Measurements from ENCODE around the gene CNIH3.

The CNIH3 gene

DNA sequence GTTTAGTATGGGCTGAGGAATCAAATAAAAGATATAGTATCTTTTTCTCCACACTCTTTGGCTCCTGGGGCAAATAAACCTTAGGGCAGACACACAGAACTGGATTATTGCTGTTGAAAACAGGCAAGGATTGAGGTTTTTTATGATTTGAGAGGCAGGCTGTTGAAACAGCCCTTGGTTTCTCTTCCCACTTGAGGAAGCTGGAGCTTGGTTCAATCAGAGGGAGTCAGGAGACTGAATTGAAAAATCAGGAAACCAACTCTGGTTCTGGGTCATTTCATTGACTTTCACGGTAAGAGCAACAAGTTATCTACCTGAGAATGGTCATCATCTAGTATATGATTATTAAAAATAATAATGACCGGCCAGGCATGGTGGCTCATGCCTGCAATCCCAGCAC, 108.4 kb downstream of the CNIH3 start:
- Mint-ChIP-seq H3K4me3 (no peak overlapping the region), H3K4me1 (ENCODE audit: low read depth) (no peaks in the 10 kb centered on the region), H3K9me3 (ENCODE audit: low read depth) (no peaks in the 10 kb centered on the region), H3K27me3 (peaks cover 5% of the 10 kb centered on the region), H3K27ac (no peak overlapping the region), H3K36me3 (no peaks in the 10 kb centered on the region)

DNA sequence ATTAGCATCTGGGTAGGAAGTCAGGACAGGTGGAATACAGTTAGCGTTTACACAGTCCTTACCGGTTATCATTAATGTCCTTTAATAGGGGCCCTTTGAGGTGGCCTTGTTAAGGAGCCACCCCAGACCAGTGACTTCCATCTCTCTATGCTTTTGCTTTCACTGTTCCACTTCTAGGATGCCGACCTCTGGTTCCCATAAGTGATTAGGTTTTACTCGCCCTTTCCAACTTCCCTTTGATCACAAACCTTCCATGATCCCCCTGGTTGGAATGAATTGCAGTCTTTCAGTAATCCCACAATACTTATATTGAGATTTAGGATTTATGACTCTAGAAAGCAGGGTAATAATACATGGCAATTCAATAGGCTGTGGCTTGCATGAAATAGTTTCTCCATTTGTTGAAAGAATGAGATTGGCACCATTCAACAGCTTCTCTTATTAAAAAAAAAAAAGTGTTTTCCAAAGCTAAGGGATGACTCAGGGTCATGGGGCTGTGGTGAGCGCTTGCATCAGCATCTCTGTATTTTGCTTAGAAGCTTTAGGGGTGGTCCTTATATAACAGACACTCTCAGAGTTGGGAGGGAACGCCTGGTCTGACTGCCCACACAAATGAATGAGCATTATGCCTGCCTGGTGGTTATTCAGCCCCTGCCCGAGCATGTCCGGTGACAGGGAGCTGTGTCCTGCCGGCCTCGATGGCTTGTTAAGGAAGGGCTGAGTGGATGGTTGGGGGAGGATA, 110.5 kb downstream of the CNIH3 start:
- Mint-ChIP-seq H3K4me1 (ENCODE audit: low read depth) (no peaks in the 10 kb centered on the region), H3K4me3 (no peak overlapping the region), H3K27me3 (no peaks in the 10 kb centered on the region), H3K9me3 (ENCODE audit: low read depth) (no peaks in the 10 kb centered on the region), H3K27ac (no peak overlapping the region), H3K36me3 (no peaks in the 10 kb centered on the region)

DNA sequence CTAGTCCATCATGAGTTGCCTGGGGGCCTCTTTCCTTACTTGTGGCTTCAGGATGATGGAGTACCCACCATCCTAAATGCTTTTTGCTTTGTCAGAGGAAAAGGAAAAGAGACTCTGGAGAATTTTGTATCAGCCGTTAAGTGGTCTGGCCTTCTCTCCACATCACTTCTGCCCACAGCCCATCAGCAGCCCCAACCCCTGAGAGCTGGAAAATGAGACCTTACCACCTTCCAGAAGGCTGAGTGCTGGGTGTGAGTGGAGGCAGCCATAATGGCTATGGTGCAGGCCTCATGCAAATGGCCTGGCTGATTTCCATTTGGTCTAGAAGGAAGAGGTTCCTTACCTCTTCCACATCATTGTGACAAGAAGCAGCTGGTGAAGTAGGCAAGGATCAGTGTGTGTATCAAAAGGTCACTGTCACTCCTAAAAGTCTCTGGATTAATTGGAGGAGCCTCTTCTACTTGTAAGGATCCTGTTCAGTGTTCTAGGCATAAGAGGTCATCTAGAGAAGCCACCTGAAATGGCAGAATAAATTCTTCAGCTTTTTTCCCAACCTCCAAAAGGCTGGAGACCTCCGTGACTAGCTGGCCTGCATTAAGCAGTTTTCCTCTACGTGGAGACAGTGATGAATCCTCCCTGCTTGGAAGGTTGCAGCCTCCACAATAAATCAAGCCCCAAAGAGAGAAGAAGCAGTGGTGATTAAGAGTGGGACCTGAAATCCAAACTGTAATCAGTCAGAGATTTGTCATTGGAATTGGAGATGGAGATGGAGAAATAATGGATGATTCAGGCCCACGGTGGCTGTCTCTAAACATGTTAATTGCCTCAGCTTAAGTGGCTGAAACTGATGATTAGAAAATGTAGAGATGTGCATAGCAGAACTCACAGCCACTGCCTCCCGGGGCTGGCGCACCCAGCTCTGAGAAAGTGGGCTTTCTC, 111.5 kb downstream of the CNIH3 start:
- no peaks in the 10 kb centered on the region for H3K36me3 Mint-ChIP-seq
- H3K4me3 Mint-ChIP-seq: no peak overlapping the region
- no peaks in the 10 kb centered on the region for H3K4me1 Mint-ChIP-seq (ENCODE audit: low read depth)
- no peak overlapping the region for H3K27ac Mint-ChIP-seq
- H3K9me3 Mint-ChIP-seq (ENCODE audit: low read depth): no peaks in the 10 kb centered on the region
- H3K27me3 Mint-ChIP-seq: no peaks in the 10 kb centered on the region

DNA sequence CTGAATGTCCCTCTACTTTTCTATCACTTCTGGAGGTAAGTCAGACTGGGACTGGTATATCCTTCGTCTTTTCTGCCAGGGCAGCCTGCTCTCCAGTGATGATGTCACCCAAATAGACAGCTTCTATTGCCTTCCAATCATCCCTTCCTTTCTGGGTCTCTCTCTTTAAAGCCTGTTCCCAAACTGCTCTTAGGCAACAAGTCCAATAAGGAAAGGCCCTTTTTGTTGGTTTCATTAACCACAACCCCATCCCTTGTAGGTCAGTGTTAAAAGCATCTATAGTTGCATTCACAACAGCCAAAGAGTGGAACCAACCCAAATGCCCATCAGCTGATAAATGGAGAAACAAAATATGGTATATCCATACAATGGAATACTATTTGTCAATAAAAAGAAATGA, 114.4 kb downstream of the CNIH3 start:
- Mint-ChIP-seq H3K4me3 (no peak overlapping the region), H3K27me3 (no peaks in the 10 kb centered on the region), H3K9me3 (ENCODE audit: low read depth) (no peaks in the 10 kb centered on the region), H3K27ac (no peak overlapping the region), H3K4me1 (ENCODE audit: low read depth) (peaks cover 12% of the 10 kb centered on the region), H3K36me3 (no peaks in the 10 kb centered on the region)

DNA sequence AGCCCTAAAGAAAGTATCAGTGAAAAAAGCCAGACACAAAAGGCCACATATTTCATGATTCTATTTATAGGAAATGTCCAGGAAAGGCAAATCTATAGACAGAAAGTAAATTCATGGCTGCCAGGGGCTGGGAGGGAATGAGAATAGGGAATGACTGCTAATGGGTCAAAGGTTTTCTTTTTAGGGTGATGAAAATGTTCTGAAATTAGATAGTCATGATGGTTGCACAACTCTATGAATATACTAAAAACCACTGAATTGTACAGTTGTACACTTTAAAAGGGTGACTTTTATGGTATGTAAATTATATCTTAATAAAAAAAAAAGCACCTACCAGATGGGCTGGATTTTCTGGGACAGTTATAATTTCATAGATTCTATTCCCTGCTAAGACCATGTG, 114.8 kb downstream of the CNIH3 start:
- H3K36me3 Mint-ChIP-seq: no peaks in the 10 kb centered on the region
- no peak overlapping the region for H3K27ac Mint-ChIP-seq
- no peaks in the 10 kb centered on the region for H3K9me3 Mint-ChIP-seq (ENCODE audit: low read depth)
- peaks cover 14% of the 10 kb centered on the region for H3K4me1 Mint-ChIP-seq (ENCODE audit: low read depth)
- no peak overlapping the region for H3K4me3 Mint-ChIP-seq
- H3K27me3 Mint-ChIP-seq: no peaks in the 10 kb centered on the region

DNA sequence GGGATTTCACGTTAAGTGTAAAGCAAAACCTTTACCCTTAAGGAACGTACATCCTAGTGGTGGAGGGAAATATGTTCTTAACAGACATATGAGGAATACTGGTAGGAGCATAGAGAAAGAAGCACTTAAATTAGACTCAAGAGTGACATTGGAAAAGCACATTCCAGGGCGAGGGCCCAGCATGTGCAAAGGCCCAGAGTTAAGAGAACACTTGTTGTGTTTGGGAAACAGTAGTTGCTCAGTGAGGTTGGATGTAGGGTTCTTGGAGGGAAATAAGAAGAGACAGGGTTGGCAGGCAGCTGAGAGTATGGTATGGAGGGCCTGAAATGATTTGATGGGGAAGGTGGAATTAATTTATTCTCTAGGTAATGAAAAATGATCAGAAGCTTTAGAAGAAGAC, 115.5 kb downstream of the CNIH3 start:
- Mint-ChIP-seq H3K9me3 (ENCODE audit: low read depth) (no peaks in the 10 kb centered on the region), H3K27ac (no peak overlapping the region), H3K27me3 (no peaks in the 10 kb centered on the region), H3K4me3 (no peak overlapping the region), H3K4me1 (ENCODE audit: low read depth) (peaks cover 18% of the 10 kb centered on the region), H3K36me3 (no peaks in the 10 kb centered on the region)

DNA sequence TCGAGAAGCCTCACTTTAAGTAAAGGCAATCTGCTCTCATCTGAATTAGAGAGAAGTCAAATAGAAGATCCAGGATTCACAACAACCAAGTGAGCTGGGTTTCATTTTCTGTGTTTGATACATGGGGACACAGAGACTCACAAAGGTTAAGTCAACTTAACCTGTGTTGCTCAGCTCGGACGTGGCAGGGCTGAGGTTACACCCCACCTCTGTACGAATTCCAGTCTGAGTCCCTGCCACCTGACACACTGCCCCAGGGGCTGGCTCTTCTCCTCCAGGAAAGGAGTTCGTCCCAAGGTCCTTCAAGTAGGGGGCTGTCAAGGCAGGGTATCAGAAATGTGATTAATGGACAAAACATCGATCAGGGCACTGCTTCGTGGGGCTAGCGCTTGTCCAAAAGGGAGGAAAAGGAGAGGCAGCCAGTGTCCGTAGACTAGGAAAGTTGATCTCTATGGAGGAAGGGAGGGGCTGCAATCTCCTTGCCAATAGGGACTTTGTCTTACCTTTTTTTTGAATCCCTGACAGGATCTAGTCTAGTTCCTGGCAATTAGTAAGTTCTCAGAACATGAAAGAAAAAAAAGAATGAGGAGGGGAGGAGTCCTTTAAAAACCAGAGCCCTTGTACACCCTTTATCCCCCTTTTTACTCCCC, 116.4 kb downstream of the CNIH3 start:
- H3K36me3 Mint-ChIP-seq: no peaks in the 10 kb centered on the region
- no peak overlapping the region for H3K4me3 Mint-ChIP-seq
- H3K4me1 Mint-ChIP-seq (ENCODE audit: low read depth): peaks cover 18% of the 10 kb centered on the region
- no peak overlapping the region for H3K27ac Mint-ChIP-seq
- H3K27me3 Mint-ChIP-seq: no peaks in the 10 kb centered on the region
- no peaks in the 10 kb centered on the region for H3K9me3 Mint-ChIP-seq (ENCODE audit: low read depth)

DNA sequence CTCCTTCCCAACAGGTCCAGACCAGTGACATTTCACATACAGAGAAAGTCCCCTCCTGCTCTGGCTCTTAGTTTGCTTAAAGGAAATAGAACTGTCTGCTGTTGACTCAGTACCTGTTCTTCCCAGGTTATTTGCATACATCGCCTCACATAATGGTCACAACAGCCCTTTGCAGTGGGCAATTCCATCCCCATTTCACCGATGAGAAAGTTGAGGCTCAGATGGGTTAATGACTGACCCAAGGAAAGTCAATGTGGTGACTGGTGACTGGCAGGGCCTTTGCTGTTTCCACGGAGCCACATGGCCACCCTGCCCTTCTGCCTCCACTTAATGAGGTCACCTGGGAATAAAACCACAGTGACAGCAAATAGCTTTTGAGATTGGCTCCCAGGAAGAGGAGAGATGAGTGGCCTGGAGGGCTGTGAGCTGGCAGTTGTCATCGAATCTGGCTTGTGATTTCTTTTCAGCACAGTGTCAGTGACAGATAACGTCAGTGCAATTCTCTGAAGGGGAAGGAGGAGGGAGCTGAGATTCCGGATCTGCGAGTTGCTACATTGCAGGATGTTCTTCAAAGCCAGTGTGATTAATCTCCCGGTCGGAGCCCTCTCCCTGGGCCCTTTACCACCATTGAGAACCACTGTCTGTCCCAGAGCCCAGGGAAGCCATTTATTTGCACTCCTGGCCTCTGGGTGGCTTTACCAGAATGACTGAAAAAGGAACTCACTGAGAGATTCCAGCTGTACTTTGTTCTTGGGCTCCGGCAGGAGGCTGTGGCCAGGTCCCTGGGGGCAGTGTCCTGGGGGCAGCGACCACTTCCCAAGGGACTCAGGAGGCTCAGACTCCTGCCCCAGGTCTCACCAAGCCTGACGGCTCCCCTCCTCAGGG, 117.2 kb downstream of the CNIH3 start:
- Mint-ChIP-seq H3K4me3 (no peak overlapping the region), H3K27ac (no peak overlapping the region), H3K36me3 (no peaks in the 10 kb centered on the region), H3K4me1 (ENCODE audit: low read depth) (peaks cover 18% of the 10 kb centered on the region), H3K9me3 (ENCODE audit: low read depth) (no peaks in the 10 kb centered on the region), H3K27me3 (peaks cover 2% of the 10 kb centered on the region)

DNA sequence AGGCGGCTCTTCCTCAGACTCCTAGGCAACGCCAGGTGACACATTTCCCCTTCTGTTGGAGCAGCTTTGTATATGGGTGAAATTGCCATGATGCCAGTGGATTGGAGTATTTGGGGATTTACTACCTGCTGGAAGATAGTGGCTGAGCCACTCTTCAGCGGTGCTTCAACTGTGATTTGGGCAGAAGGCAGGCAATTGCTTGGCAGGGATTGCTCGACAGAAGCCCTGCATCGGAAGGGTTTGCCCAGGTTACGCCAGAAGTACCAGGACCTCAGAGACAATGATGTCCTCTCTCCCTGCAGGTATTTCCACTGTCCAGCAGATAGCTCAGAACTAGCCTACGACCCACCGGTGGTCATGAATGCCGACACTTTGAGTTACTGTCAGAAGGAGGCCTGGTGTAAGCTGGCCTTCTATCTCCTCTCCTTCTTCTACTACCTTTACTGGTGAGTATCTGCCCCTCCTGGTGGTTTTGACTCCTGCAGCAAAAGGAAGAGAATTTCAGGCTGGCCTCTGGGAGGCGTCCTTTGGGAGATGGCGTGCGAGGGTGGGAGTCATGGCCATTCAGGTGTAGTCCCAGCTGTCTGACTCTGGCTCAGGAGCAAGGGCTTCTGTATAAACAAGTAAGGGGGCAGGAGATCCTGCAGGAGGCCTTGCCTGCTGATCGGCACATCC, 118.3 kb downstream of the CNIH3 start:
- no peaks in the 10 kb centered on the region for H3K9me3 Mint-ChIP-seq (ENCODE audit: low read depth)
- H3K4me1 Mint-ChIP-seq (ENCODE audit: low read depth): peaks cover 18% of the 10 kb centered on the region
- H3K4me3 Mint-ChIP-seq: no peak overlapping the region
- H3K27me3 Mint-ChIP-seq: peaks cover 2% of the 10 kb centered on the region
- no peaks in the 10 kb centered on the region for H3K36me3 Mint-ChIP-seq
- H3K27ac Mint-ChIP-seq: no peak overlapping the region

DNA sequence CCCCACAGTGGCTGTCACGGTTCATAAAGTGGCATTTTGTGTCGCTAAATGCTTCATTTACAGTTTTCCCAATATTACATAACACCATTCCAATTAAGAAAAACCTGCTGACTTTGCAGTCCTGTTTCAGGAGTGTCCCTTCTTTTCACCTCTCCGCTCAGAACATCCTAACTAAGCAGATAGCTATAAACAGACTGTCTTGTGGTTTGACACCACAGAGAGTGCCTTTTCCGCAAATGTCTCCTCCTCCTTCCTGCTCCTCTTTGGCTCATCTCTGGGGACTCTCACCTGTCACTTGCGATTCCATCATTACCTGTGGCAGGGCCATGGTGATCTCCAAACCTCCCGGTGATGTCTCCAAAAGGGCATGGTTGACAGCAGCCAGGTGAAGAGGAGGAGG, 119.0 kb downstream of the CNIH3 start:
- no peaks in the 10 kb centered on the region for H3K9me3 Mint-ChIP-seq (ENCODE audit: low read depth)
- no peak overlapping the region for H3K4me3 Mint-ChIP-seq
- H3K27ac Mint-ChIP-seq: no peak overlapping the region
- peaks cover 18% of the 10 kb centered on the region for H3K4me1 Mint-ChIP-seq (ENCODE audit: low read depth)
- no peaks in the 10 kb centered on the region for H3K36me3 Mint-ChIP-seq
- H3K27me3 Mint-ChIP-seq: peaks cover 2% of the 10 kb centered on the region

DNA sequence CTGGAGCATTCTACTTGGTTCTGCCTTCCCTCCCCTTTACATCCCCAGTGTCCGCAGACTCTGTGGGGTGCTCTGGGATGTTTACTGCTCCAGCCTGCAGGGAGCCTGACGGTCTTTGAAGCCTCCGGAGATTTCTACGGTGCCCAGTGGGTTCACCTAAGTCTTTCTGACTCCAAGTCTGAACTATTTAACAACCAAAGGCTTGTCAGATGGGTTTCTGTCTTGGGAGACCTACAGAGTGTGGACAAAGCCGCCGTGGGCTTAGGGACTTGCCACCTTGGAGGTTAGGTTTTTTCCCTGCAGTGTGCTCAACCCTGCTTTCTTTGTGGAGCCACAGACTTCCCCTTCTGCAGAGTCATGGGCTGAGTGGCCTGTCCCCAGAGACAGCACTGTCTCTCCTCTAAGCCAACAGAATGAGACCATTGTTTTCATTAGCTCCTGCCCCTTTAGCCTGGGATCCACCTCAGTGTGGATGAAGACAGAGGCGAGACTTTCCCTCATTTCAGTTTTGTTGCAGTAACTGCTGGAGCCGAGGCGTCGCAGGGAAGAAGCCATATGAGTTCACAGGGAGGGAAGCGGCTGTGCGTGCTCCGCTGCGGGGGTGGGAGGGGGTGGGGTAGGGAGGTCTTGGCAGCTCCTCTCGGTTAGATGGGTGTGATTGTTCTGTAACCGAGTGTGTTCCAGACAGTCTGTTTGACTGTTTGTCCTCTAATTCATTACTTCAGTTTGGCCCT, 120.7 kb downstream of the CNIH3 start:
- Mint-ChIP-seq H3K27ac (no peak overlapping the region), H3K4me1 (ENCODE audit: low read depth) (peaks cover 18% of the 10 kb centered on the region), H3K36me3 (no peaks in the 10 kb centered on the region), H3K27me3 (peaks cover 2% of the 10 kb centered on the region), H3K9me3 (ENCODE audit: low read depth) (no peaks in the 10 kb centered on the region), H3K4me3 (no peak overlapping the region)

DNA sequence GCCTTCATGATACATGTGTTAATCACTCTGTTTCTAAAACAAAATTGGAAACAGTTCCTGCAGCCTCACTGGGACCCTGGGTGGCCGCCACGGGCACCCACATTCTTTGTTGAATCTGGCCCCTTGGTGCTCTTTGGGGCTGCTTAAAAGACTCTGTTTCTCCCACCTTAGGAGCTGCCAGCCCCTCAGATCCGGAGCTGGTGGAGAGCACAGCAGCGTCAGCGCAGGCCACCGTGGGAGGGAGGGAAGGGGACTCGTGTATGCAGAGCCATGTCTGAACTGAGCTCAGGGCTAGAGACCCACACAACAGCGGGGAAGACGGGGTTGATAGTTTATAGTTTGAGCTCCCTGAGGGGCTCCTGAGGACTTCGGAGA, 121.2 kb downstream of the CNIH3 start:
- no peak overlapping the region for H3K27ac Mint-ChIP-seq
- no peaks in the 10 kb centered on the region for H3K9me3 Mint-ChIP-seq (ENCODE audit: low read depth)
- no peaks in the 10 kb centered on the region for H3K36me3 Mint-ChIP-seq
- H3K4me3 Mint-ChIP-seq: no peak overlapping the region
- H3K4me1 Mint-ChIP-seq (ENCODE audit: low read depth): peaks cover 18% of the 10 kb centered on the region
- peaks cover 2% of the 10 kb centered on the region for H3K27me3 Mint-ChIP-seq

DNA sequence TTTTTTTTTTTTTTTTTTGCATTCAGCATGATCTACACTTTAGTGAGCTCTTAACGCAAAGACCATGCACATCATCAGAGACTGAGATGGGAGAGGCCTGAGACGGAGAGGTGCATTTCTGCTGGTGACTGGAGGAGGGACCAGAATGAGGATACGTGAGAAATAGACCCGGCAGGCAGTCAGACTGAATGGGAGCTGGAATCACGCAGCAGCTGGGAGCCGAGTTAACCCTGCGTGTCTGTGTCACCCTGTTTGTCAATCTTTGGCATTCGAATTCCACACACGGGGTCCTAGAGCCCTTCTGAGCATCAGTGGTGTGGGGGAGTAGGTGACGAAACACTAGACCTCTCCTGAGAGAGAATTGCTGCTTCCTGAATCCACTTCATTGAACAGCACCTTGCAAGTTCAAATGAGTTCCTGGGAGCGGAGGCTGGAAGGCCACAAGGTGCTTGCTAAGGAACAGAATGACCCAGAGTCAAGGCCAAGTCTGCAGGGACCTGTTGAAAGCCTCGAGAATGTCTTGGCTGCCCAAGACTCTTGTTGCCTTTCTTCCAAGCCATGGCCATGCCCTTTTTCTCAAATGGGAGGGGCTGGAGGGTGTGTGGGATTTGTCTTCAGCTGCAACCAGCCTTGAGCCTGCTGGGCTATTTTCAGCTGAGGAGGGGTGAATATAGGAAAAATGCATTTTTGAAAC, 123.3 kb downstream of the CNIH3 start:
- no peaks in the 10 kb centered on the region for H3K9me3 Mint-ChIP-seq (ENCODE audit: low read depth)
- H3K4me3 Mint-ChIP-seq: no peak overlapping the region
- H3K27me3 Mint-ChIP-seq: peaks cover 3% of the 10 kb centered on the region
- no peaks in the 10 kb centered on the region for H3K36me3 Mint-ChIP-seq
- H3K27ac Mint-ChIP-seq: no peak overlapping the region
- peaks cover 14% of the 10 kb centered on the region for H3K4me1 Mint-ChIP-seq (ENCODE audit: low read depth)

All from activated naive CD8-positive, alpha-beta T cell (primary cell).